Glutamatergic neuron (in vitro differentiated cells): Measurements from ENCODE around the gene ABL2. TPM values are rescaled to one million over a fixed set of nuclear protein-coding genes. Genes with fewer than 3 reads are reported as not detected.

Experiments used
- DNase-seq: peaks from one replicate; pipeline ENCODE4 v3.0.0; 2022
- H3K27ac Mint-ChIP-seq: one replicate; pipeline ENCODE4 v1.8.0; 2020; ENCODE audit warnings: mild to moderate bottlenecking, mixed read lengths, inconsistent platforms; ENCODE audit not compliant: unreplicated experiment
- H3K27me3 Mint-ChIP-seq: one replicate; pipeline ENCODE4 v1.8.0; 2020; ENCODE audit warnings: mild to moderate bottlenecking, moderate library complexity, mixed read lengths, inconsistent platforms; ENCODE audit not compliant: unreplicated experiment
- H3K36me3 Mint-ChIP-seq: one replicate; pipeline ENCODE4 v1.8.0; 2020; ENCODE audit warnings: mild to moderate bottlenecking, mixed read lengths, inconsistent platforms; ENCODE audit not compliant: unreplicated experiment
- H3K4me1 Mint-ChIP-seq: one replicate; pipeline ENCODE4 v1.8.0; 2020; ENCODE audit warnings: mild to moderate bottlenecking, low read depth, mixed read lengths, inconsistent platforms; ENCODE audit not compliant: unreplicated experiment
- H3K4me3 Mint-ChIP-seq: one replicate; pipeline ENCODE4 v1.8.0; 2020; ENCODE audit warnings: mild to moderate bottlenecking, mixed read lengths, inconsistent platforms; ENCODE audit not compliant: unreplicated experiment
- H3K9me3 Mint-ChIP-seq: one replicate; pipeline ENCODE4 v1.8.0; 2020; ENCODE audit warnings: mild to moderate bottlenecking, moderate library complexity, mixed read lengths, inconsistent platforms; ENCODE audit not compliant: unreplicated experiment
- total RNA-seq: library from RNA; stranded (reverse); fragmentation: NEBNext Ultra II Directional; extraction: Animal tissue kit (Norgen Biotek cat#: 25700); gene quantifications from one replicate; pipeline ENCODE4 v1.2.1, GENCODE V29; 2021; ENCODE audit not compliant: unreplicated experiment
- TF ChIP-seq, protein P1 (sequence below): fragments of 200-600 bp; sonication (generic); IDR thresholded peaks from one replicate; pipeline ENCODE4 v1.5.0; 2021; ENCODE audit not compliant: partially characterized antibody, unreplicated experiment

Gene ABL2
- total RNA-seq, 1 donor from 2014 or later = 24.7 TPM

GRCh38 chr1:179128520-179128919, 101.0 kb downstream of the ABL2 start:
- no peak overlapping the region for H3K4me3 Mint-ChIP-seq
- peaks cover 2% of the 10 kb centered on the region for H3K27me3 Mint-ChIP-seq
- H3K36me3 Mint-ChIP-seq = no peaks in the 10 kb centered on the region
- no peak overlapping the region for H3K27ac Mint-ChIP-seq
- no peaks in the 10 kb centered on the region for H3K4me1 Mint-ChIP-seq
- TF ChIP-seq, protein P1, sequence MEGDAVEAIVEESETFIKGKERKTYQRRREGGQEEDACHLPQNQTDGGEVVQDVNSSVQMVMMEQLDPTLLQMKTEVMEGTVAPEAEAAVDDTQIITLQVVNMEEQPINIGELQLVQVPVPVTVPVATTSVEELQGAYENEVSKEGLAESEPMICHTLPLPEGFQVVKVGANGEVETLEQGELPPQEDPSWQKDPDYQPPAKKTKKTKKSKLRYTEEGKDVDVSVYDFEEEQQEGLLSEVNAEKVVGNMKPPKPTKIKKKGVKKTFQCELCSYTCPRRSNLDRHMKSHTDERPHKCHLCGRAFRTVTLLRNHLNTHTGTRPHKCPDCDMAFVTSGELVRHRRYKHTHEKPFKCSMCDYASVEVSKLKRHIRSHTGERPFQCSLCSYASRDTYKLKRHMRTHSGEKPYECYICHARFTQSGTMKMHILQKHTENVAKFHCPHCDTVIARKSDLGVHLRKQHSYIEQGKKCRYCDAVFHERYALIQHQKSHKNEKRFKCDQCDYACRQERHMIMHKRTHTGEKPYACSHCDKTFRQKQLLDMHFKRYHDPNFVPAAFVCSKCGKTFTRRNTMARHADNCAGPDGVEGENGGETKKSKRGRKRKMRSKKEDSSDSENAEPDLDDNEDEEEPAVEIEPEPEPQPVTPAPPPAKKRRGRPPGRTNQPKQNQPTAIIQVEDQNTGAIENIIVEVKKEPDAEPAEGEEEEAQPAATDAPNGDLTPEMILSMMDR = no peak
- H3K9me3 Mint-ChIP-seq = peaks cover 2% of the 10 kb centered on the region
- DNase-seq = no peak

DNA sequence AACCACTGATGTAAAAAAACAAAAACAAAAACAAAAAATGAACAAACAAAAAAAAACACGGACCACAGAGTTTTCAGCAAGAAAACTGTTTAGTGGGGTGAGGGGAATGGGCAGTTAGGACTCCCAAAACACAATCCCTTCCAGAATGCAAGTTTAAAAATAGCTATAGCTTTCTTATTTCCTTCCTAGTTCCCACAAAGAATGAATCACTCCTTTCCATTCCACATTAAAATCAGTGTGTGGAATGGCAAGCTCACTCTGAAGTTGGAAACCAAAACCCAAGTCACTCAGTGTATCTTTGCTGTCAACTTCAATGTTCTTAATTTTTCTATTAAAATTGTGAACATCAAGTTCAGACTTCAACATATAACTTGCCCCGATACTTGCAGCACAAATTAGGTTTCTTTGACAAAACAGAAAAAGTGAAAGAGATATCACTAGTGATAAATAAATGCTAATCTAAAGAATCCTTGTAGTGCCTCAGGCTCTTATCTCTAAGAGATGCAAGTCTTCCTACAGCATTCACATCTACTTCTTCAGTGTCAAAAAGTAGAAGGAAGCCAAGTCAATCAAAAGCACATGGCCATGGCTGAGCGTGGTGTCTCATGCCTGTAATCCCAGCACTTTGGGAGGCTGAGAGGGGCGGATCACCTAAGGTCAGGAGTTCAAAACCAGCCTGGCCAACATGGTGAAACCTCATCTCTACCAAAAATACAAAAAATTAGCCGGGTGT, 102.1 kb downstream of the ABL2 start:
- DNase-seq = no peak
- TF ChIP-seq, protein P1 = no peak
- Mint-ChIP-seq H3K36me3 (no peaks in the 10 kb centered on the region), H3K4me1 (no peaks in the 10 kb centered on the region), H3K27ac (no peak overlapping the region), H3K4me3 (no peak overlapping the region), H3K9me3 (no peaks in the 10 kb centered on the region), H3K27me3 (no peaks in the 10 kb centered on the region)

GRCh38 chr1:179126338-179127060, 103.0 kb downstream of the ABL2 start:
- Mint-ChIP-seq H3K4me1 (no peaks in the 10 kb centered on the region), H3K36me3 (no peaks in the 10 kb centered on the region), H3K9me3 (no peaks in the 10 kb centered on the region), H3K27me3 (no peaks in the 10 kb centered on the region), H3K27ac (no peak overlapping the region), H3K4me3 (no peak overlapping the region)
- no peak for DNase-seq
- TF ChIP-seq, protein P1 = no peak

GRCh38 chr1:179124873-179125272, 104.6 kb downstream of the ABL2 start:
- TF ChIP-seq, protein P1 = no peak
- H3K4me3 Mint-ChIP-seq = no peak overlapping the region

More at GRCh38 chr1:179124873-179125272, 104.6 kb downstream of the ABL2 start:
- no peaks in the 10 kb centered on the region for H3K36me3 Mint-ChIP-seq
- H3K27ac Mint-ChIP-seq = no peak overlapping the region
- no peaks in the 10 kb centered on the region for H3K9me3 Mint-ChIP-seq
- H3K4me1 Mint-ChIP-seq = no peaks in the 10 kb centered on the region
- no peak for DNase-seq
- no peaks in the 10 kb centered on the region for H3K27me3 Mint-ChIP-seq
